ENCODE results near the gene ABCG2.

The ABCG2 gene

DNA sequence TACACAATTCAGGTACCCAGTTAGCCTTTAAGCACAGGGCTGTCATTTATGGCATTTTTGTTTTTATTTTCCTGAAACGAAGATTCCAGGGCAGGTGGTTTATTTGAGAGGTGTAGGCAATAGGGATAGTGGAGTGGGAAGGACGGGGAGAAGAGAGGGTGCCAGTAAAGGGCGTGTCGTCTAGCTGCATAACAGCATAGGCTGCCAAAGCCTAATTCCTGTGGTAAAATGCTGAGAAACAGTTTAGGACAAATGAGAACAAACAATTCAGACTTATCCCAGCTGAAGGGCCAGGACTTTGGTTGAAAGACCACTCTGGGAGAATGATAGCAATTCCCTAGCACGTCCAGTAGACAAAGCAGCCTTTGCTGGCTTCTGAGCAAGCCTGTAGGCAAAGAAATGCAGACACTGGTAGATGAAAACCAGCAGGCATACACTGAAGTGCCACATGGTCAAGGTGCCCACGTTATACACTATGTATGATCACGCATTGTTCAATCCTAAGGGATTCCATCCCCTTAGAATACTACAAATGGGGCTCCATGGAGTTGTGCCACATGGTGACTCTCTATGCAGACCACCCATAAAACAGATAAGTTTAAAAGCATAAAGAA lies 80.4 kb downstream of the ABCG2 start:
- no peaks in the 10 kb centered on the region for H3K79me2 ChIP-seq
- H3K27ac ChIP-seq, result peak overlapping the region; percentile 78
- TF ChIP-seq, protein P1, sequence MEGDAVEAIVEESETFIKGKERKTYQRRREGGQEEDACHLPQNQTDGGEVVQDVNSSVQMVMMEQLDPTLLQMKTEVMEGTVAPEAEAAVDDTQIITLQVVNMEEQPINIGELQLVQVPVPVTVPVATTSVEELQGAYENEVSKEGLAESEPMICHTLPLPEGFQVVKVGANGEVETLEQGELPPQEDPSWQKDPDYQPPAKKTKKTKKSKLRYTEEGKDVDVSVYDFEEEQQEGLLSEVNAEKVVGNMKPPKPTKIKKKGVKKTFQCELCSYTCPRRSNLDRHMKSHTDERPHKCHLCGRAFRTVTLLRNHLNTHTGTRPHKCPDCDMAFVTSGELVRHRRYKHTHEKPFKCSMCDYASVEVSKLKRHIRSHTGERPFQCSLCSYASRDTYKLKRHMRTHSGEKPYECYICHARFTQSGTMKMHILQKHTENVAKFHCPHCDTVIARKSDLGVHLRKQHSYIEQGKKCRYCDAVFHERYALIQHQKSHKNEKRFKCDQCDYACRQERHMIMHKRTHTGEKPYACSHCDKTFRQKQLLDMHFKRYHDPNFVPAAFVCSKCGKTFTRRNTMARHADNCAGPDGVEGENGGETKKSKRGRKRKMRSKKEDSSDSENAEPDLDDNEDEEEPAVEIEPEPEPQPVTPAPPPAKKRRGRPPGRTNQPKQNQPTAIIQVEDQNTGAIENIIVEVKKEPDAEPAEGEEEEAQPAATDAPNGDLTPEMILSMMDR (IDR thresholded peaks at IDR 0.05), result no peak

DNA sequence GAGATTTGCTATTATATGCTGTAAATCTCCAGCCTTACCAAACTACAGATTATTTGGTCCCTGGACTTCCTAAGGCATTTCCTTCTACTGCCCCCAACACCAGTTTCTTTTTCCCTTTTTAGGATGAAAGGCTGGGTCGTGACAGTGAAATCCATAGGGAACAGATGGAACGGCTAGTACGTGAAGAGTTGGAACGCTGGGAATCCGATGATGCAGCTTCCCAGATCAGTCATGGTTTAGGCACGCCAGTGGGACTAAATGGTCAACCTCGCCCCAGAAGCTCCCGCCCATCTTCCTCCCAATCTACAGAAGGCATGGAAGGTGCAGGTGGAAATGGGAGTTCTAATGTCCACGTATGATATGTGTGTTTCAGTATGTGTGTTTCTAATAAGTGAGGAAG lies 83.1 kb downstream of the ABCG2 start:
- Histone ChIP-seq H3K79me2 (no peaks in the 10 kb centered on the region), H3K27me3 (ENCODE audit: control insufficient read depth, insufficient read depth, low read length) (no peaks in the 10 kb centered on the region), H3K27ac (no peak overlapping the region), H3K4me3 (ENCODE audit: low read depth, low read length) (no peak overlapping the region), H3K9me3 (ENCODE audit: control insufficient read depth, low read length) (no peaks in the 10 kb centered on the region), H2AFZ (no peak overlapping the region), H3K36me3 (ENCODE audit: control insufficient read depth, insufficient read depth, low read length) (no peaks in the 10 kb centered on the region), H3K9ac (no peak overlapping the region), H3K4me1 (peaks cover 6% of the 10 kb centered on the region), H3K4me2 (ENCODE audit: low read length) (no peak overlapping the region)
- TF ChIP-seq, protein P1 (IDR thresholded peaks at IDR 0.05), result no peak

More for the DNA sequence above, 80.4 kb downstream of the ABCG2 start:
- Histone ChIP-seq H3K9ac (no peak overlapping the region), H3K27me3 (ENCODE audit: control insufficient read depth, insufficient read depth, low read length) (no peaks in the 10 kb centered on the region), H3K36me3 (ENCODE audit: control insufficient read depth, insufficient read depth, low read length) (no peaks in the 10 kb centered on the region), H3K4me2 (ENCODE audit: low read length) (peak overlapping the region; percentile 24), H2AFZ (peak overlapping the region; percentile 38), H3K4me1 (peaks cover 6% of the 10 kb centered on the region), H3K4me3 (ENCODE audit: low read depth, low read length) (no peak overlapping the region), H3K9me3 (ENCODE audit: control insufficient read depth, low read length) (no peaks in the 10 kb centered on the region)

DNA sequence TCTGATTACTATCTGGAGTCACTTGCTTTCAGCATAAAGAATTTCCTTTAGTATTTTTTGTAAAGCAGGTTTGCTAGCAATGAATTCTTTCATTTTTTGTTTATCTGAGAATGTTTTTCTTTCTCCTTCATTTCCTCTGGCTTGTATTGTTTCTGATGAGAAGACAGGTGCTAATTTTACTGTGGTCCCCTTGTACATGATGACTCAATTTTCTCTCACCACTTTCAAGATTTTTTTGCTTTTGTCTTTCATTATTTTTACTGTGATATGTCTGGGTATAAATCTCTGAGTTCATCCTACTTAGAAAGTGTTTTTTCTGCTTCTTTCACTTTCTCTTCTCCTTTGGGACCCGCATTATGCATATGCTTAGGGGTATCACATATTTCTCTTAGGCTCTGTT lies 88.4 kb downstream of the ABCG2 start:
- Histone ChIP-seq H3K9me3 (ENCODE audit: control insufficient read depth, low read length) (no peaks in the 10 kb centered on the region), H3K4me3 (ENCODE audit: low read depth, low read length) (no peak overlapping the region), H3K79me2 (no peaks in the 10 kb centered on the region), H3K4me2 (ENCODE audit: low read length) (no peak overlapping the region), H2AFZ (no peak overlapping the region), H3K9ac (no peak overlapping the region), H3K4me1 (no peaks in the 10 kb centered on the region), H3K27me3 (ENCODE audit: control insufficient read depth, insufficient read depth, low read length) (no peaks in the 10 kb centered on the region), H3K36me3 (ENCODE audit: control insufficient read depth, insufficient read depth, low read length) (no peaks in the 10 kb centered on the region), H3K27ac (no peak overlapping the region)
- TF ChIP-seq, protein P1 (IDR thresholded peaks at IDR 0.05), result no peak

DNA sequence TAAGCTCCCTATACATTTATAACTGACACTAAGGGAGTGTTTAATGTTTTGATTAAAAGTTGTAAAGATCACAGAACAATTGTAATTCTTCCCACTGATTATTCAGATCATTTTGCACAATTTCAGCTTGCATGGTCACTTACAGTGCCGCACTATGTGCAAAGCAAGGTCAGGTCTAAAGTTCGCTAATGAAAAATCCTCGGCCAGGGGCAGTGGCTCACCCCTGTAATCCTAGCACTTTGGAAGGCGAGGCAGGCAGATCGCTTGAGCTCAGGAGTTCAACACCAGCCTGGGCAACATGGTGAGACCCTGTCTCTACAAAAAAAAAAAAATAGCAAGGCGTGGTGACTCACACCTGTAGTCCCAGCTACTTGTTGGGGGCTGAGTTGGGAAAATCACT lies 94.0 kb downstream of the ABCG2 start:
- Histone ChIP-seq H3K4me2 (ENCODE audit: low read length) (no peak overlapping the region), H3K27ac (no peak overlapping the region), H3K4me3 (ENCODE audit: low read depth, low read length) (no peak overlapping the region), H2AFZ (no peak overlapping the region), H3K9ac (no peak overlapping the region), H3K9me3 (ENCODE audit: control insufficient read depth, low read length) (no peaks in the 10 kb centered on the region), H3K27me3 (ENCODE audit: control insufficient read depth, insufficient read depth, low read length) (no peaks in the 10 kb centered on the region), H3K79me2 (no peaks in the 10 kb centered on the region), H3K4me1 (no peaks in the 10 kb centered on the region), H3K36me3 (ENCODE audit: control insufficient read depth, insufficient read depth, low read length) (no peaks in the 10 kb centered on the region)
- TF ChIP-seq, protein P1 (IDR thresholded peaks at IDR 0.05), result no peak

DNA sequence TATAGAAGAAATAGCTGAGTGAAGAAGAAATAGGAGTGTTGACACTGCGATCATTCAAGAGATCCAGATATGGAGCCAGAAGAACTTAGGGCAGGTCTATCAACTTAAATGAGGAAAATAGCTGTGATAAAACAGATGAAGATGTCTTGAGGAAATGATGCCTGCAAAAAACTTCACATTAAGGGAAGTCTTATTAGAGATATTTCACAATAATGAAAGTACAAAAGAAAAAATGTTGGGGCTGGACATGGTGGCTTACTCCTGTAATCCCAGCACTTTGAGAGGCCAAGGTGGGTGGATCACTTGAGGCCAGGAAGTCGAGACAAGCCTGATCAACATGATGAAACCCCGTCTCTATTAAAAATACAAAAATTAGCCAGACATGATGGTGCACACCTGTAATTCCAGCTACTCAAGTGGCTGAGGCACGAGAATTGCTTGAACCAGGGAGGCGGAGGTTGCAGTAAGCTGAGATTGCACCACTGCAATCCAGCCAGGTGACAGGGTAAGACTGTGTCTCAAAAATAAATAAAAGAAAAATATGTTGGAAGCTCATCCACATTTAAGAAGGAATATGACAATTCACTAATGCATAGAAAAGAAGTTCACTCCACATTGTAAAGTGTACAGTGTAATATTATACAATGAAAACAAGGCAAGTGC lies 94.7 kb downstream of the ABCG2 start:
- no peak overlapping the region for H3K4me3 ChIP-seq (ENCODE audit: low read depth, low read length)
- TF ChIP-seq, protein P1 (IDR thresholded peaks at IDR 0.05), result no peak
- no peaks in the 10 kb centered on the region for H3K4me1 ChIP-seq
- no peaks in the 10 kb centered on the region for H3K9me3 ChIP-seq (ENCODE audit: control insufficient read depth, low read length)
- no peak overlapping the region for H3K4me2 ChIP-seq (ENCODE audit: low read length)
- no peak overlapping the region for H2AFZ ChIP-seq
- H3K9ac ChIP-seq, result no peak overlapping the region
- H3K36me3 ChIP-seq (ENCODE audit: control insufficient read depth, insufficient read depth, low read length), result no peaks in the 10 kb centered on the region
- H3K27ac ChIP-seq, result no peak overlapping the region
- no peaks in the 10 kb centered on the region for H3K27me3 ChIP-seq (ENCODE audit: control insufficient read depth, insufficient read depth, low read length)
- H3K79me2 ChIP-seq, result no peaks in the 10 kb centered on the region

All from parathyroid adenoma (tissue), 2 donors.